SK-N-DZ (cell line): ENCODE results near the gene PPP1R36.
"Not testable (repeated sequence)": the region's sequence is repeated elsewhere in the genome, so short reads cannot be mapped to it uniquely, and the experiment has no call there.

Experiments
- DNase-seq: peaks from one replicate; pipeline ENCODE4 v3.0.0-alpha.2; 2015; ENCODE audit warnings: low spot score

PPP1R36 gene

DNA sequence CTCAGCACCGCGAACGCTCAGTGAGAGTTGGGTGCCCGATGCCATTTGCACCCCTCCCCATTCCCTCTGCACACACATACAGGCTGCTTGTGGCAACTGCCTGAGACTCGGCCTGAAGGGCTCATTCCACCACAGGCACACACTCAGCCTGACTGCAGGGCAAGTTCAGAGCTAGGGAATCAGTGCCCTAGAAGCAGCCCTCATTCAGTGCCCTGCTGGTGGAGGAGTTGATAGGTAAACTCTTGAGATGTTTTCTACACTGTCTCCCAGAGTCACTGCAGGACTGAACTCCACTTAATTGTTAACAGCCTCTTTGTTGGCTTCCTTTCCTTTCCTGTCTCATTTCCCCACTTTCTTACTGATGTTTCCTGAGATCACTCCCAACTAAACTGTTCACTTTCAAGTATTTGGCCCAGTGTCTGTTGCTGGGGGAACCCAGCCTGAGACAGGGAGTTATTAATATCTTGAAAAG, 16.9 kb downstream of the PPP1R36 start:
- no peak for DNase-seq

DNA sequence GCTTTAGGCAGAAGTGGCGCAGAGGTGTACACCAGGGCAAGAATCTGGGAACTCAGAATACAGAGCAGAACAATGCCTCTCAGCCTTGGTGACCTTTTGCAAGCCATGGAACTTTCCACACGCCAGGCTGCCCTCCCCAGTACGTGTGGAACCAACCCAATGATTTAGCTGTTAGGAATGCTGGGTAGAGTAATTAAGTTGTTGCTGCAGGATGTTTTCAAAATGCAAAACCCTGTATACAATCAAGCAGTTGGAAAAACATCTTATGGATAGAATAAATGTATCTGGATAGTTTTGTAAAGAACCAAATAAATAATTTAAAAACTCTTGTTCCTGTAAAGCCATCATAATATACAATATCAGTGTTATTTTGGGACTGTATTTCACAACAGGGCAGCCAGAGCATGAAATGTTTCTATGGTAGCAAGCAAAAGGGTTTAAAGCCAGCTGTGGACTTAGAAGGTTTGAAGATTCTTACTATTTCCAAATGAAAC, 19.4 kb downstream of the PPP1R36 start:
- DNase-seq: no peak

DNA sequence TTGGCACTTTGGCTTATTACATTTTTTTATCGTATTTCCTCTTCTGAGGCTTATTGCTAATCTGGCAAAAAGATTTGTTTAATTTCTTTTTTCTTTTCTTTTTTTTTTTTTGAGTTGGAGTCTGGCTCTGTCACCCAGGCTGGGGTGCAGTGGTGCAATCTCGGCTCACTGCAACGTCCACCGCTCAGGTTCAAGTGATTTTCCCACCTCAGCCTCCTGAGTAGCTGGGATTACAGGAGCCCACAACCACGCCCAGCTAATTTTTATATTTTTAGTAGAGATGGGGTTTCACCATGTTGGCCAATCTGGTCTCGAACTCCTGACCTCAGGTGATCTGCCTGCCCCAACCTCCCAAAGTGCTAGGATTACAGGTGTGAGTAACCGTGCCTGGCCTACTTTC, 19.9 kb downstream of the PPP1R36 start:
- not testable (repeated sequence) for DNase-seq

DNA sequence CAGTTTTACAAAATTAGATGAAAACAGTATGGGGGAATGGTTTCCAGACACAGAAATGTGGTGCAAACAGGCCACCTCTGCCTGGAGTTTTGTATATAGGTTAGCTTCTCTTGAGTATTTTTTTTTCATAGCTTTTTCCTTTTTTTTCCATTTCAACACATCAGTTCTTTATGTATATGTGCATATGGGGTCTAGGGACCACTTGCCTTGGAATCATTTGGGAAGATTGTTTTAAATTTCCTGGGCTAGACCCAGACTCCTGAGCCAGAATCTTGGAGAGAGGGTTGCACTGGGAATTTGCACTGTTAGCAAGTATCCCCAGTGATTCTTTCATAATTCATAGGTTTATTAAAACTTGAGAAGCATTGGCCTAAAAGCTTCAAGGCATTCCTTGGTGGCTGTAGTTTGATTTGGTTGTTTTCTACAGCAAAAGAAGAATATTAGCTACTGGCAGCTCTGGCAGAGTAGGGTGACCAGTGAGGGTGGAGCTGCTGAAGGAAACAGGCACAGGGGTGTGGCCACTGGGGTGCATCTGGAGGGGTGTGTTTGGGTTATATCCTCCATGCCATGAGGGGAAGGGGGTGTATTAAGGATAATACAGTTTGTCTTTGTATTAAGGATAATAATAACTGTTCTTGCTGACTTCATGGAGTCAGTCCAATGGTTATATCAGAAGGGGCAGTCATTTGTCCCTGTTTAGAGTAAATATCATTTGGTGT, 22.8 kb downstream of the PPP1R36 start:
- DNase-seq: no peak

DNA sequence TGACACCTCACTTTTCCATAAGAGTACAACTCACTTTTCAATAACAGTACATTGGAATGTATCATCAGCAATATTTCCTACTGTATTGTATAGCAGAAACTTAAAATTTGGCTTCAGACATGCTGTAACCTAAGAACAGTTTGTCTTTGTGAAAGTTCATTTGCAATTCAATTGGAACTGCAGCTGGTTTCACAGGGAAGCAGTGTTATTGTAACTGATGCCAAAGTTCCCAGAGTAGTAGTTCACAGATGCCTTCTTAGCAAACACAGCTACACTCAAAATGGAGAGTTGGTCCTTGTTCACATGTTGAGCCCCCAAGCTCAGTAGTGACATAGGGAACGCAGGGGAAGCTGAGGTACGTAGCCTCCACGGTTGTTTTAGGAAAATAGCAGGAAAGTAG, 23.3 kb downstream of the PPP1R36 start:
- no peak for DNase-seq

DNA sequence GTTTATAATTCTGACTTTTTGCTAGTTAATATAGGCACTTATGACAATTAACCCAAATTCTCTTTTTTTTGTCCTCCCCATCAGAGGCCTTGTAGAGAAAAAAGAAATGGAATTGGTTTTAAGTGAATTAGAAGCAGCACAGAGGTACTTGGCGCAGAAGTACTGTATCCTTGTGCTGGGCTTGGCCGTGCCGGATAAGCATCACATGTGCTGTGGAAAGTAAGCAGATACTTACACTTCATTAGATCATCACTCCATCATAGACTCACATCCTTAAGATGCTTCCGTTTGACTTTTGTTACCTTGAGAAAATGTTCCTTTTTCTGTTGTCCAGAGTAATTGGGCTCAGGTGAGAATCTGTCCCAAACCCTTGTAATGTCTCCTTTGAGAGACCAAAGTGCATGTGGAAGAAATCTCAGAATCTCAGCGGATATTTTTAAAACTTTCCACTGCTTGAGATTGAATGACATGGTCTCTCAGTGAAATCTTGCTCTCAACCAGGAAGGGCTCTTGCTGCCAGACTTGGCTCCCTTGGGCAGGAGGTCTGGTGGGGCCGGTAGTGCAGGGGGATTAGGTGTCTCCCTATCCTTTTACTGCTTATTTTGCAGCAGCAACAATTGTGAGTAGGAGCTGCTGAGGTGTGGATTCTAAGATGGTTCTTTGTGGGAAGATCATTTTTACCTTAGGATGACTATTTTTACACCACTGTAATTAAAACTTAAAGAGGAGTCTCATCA, 24.8 kb downstream of the PPP1R36 start:
- DNase-seq: no peak

DNA sequence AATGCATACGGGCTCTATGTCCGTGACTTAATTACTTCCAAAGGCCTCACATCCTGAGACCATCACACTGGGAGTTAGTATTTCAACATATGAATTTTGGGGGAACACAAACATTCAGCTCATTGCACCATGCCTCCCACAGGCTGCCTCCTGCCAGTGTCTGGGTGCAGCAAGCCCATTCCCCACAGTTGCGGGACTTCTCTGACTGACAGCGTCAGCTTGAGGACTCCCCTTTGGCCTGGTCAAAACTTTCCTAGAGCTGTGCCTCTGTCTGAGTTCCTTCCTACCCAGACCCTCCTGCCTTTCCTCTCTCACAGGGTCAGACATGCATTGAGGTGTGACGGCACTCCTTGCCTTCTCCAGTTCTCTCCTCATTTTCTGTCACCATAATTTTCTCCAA, 27.4 kb downstream of the PPP1R36 start:
- no peak for DNase-seq

DNA sequence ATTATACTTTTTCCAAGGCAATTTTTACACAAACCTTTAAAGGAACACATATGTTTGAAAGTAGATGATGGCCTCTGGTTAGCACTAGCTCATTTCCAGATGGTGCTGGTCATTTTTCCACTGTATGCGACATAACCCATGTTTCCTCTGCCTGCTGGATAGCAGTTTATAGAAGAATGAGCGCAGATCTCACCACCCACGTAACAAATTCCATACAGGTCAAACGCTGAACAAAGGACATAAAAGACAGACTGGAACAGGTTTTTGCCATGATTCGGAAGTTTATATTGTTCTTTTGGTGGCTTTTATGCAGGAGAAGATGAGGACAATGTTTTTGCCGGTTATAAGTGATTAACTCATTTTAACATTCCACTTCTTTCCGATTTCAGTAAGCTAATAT, 30.7 kb downstream of the PPP1R36 start:
- DNase-seq: no peak

DNA sequence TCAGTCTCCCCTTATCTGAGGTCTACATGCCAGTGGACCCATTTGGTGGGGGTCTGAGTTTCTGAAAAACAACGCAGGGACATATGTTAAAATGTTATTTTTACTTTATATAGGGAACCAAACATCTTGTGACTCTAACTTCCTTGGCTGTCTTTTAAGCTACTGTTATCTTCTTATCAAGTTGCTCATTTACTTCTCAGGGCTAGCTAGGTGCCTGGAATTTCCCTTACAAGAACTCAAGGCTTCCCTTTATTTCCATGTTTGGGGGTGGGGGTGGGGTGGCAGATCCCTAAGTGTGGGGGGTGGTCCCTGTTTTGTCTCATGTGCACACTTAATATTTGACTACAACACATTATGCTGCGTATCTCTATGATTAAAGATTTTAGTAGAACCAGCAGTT, 31.6 kb downstream of the PPP1R36 start:
- no peak for DNase-seq

DNA sequence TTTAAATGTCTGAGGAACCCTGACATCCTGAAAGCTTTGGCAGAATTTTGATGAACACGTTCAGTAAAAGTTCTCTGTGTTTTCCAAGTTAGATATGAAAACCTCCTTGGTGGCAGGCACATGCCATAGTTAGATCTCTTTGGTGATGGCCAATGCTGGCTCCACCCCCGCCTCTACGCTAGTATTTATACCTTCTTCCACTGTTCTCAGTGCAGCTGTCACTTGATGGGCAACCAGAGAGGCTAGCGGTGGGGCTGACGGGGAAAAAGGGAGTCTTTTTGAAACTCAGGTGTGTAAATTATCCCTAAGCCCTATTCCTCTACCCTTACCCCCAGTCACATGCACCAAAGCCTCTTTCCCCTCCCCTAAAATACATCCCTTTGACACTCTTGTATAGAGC, 32.1 kb downstream of the PPP1R36 start:
- DNase-seq: no peak

DNA sequence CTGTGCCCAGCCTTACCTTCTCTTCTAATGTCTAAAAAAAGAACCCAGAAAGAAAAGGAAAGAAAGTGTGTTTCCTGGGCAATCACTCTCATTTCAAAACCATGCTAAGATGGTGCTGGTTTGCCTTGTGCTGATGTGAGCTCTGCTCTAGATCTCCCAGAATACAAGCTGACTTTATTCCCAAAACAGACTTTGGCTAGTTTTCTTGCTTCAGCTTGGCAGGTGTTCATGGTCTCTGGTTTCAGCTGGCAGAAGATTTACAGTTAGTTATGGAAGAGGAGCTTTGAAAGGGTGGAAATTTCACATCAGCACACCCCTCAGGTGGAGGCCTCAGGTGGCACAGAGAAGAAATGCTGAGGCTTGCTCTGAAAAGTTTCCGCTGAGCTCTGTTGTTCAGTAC, 34.4 kb downstream of the PPP1R36 start:
- no peak for DNase-seq

DNA sequence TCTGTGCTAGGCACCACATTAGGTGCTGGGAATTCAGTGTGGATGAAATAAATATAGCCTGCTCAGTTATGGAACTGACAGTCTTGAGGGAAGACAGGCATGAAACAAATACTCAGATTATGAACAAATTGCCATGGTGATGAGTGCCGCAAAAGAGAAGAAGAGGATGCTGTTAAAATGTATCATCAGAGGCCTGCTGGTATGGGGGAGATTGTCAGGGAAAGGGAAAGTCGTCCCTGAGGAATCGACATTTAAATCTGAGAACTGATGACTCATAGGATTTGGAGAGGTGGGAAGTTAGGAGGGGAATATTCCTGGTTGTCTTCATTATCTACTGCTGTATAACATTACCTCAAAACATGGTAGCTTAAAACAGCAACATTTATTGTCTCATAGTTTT, 42.0 kb downstream of the PPP1R36 start:
- no peak for DNase-seq

DNA sequence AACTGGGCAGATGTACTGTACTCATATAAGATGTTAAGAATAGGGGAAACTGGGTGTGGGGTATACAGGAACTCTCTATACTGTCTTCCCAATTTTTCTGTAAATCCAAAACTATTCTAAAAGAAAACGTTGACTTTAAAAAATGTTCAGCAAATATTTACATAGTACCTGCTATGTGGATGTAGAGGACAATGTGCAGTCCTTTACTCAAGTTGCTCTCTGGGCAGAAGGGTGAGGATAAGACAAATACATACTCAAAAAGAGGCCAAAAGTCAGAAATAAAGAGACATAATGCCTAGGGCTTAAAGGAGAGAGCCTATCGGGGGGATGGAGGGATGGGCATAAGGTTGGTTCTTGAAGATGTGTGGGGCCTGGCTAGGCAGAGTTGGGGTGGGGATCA, 44.7 kb downstream of the PPP1R36 start:
- DNase-seq: no peak

DNA sequence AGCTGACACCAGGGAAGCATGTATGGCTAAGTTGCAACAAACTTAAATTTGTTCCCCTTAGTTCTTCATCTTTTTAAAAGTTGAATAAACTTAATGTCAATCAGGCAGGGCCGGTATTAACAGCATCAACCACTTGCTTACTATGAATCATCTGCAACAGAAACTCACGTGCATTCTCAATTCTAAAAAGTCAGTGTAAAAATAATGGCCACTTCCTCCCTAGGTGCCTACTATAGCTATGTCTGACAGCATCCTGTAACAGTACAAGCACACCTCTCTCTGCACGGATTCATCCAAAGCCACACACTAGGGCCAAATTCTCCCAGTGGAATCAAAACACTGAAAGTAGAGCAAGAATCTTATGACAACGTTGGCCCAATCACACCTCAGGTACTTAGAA, 48.6 kb downstream of the PPP1R36 start:
- no peak for DNase-seq

DNA sequence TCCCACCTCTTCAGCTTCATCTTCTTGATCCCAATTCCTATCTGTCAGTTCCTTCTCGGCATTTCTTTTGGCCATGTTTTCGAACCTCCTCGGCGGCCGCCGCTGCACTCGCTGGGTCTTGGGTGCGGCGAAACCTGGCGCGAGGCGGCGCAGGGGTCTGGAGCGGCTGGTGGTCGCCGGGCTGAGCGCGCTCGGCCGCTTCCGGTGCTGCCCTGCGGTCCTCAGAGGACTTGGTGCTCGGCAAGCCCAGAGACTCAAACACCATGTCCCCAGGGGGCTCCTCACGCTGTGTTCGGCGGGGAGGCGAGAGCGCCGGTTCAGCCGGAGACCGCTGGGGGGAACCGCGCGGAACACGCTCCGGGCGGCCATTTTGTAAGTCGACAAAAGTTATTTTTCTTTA, 51.8 kb downstream of the PPP1R36 start:
- DNase-seq: no peak

DNA sequence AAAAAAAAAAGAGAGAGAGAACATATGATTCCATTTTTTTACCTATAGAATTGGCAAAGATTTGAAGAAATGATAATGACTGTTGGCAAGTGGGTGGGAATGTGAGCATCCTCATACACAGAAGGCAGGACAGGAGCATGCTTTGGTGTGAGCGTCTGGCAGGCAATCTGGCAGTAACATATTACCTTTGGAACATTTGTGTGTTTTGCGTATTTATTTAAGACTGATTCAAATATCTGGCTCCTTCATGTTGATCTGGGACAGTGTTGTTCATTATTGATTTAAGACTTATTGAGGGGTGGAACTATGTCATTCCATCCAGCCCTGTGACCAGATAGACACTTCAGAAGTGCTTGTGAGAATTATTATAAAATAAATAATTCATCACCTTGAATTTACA, 53.1 kb downstream of the PPP1R36 start:
- no peak for DNase-seq

DNA sequence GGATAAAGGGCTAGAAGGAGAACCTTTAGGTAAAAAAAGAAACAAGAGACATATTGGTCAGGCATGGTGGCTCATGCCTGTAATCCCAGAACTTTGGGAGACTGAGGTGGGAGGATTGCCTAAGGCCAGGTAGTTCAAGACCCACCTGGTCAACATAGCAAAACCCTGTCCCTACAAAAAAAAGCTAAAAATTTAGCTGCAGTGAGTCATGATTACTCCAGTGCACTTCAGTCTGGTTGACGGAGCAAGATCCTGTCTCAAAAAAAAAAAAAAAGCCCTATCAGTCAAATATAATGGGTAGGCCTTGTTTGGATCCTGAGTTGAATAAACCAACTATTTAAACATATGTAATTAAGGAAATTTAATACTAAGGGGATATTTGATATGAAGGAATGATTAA, 54.2 kb downstream of the PPP1R36 start:
- DNase-seq: no peak

DNA sequence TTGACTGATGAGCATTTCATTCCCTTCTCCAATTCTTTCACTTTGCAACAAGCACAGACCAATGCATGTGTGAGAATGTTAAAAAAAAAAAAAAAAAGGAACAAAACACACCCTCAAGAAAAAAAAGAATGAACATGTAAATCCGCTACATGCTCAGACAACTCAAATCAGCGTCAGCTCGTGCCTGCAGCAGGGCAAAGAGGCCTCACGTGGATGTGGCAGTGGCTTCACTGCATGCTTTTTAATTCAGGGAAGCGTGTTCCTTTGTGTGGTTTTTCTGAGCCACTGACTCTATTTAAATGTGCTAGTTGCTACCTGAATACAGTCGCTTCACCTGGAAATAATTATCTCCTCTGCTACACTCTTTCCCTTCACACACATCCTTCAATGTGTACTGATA, 55.1 kb downstream of the PPP1R36 start:
- DNase-seq: no peak

DNA sequence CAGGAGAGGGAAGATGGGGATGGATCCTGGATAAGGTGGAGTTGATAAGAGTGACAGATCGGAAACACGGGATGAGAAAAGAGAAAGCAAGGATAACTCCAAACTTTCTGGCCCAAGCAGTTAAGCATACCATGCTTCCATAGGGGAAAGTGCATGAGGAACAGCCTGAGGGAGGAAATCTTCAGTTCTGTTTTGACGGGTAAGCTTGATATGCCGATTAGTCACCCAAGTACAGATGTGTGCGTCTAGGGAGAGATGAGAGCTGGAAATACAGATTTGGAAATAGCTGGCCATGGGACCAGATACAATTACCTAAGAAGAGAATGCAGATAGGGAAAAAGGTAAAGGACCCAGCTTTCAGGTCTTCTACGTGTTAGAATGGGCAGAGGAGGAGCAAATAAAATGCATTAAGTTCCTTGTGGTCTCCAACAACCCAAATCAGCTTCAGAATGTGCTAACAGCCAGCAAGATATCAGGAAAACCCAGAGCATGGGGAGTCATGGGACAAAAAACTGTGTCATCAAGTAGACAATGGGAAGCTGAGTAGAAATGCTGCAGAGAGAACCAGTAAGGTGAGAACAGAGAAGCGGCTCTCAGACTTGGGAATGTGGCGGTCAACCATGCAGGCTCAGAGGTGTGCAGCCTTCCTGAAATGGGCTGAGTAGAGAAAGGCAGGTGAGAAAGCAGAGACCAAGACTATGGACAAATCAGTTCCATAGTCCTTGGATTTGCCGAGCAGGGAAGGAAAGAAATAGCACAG, 56.3 kb downstream of the PPP1R36 start:
- no peak for DNase-seq

DNA sequence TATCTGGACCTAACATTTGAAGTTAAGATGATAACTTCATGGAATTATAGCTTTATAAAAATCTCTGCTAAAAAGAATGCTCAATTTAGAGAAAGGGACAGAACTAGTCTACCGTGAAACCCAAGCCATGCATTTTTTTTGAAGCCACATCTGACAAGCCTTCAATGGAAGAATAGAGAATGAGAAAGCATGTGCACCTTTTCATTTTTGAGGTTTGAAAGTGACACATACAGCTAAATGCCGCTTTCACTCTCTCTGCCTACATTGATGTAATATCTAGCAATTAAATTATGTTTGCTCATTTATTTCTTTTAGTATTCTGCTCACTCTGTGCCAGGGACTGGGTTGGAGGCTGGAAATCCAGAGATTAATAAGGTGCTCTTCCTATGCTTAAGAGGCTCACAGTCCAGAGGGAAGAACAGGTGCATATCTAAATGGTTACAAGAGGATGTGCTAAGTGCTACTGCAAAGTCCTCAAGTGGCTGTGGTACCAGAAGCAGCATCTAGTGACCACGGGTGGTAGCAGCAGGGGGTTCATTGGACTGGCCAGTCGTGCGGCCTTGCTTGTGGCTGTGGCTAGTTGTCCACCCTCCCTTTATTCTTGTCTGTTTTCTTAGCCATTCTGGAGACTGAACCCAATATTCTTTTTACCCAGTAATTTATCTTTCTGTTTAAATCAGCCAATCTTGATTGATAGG, 60.4 kb downstream of the PPP1R36 start:
- DNase-seq: no peak

DNA sequence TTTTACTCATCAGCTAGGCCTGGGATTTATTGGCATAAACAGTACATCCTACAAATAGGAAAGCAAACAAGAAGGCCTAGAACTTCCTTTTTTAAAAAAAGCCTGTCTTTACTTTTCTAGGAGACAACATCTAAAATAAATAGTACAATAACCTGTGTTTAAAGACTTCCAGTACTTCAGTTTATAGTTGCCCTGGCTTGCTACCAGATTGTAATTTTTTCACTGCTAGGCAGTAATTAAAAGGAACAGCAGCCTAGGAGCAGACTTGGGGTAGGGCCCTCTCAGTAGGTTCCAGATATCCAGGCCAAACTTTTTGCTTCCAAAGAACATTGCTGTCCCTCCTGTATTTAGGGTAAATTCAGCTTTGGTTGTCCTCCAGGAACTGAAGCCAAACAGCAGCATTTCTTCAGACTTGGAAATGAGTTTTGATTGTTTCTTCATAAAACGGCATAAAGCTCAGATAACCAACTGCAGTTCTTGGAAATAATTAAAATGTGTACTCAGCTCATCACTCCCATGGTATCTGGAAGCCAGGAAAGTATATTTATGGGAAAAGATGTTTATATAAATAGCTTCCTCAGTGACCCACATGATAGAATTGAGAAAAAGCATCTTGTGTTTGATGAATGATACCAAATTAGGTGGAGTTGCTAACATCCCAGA, 61.7 kb downstream of the PPP1R36 start:
- DNase-seq: no peak
